ENCODE results near the gene CT83.
A peak's percentile ranks its signal among the peaks of the same experiment; 100 is the strongest.

The CT83 gene, protein sequence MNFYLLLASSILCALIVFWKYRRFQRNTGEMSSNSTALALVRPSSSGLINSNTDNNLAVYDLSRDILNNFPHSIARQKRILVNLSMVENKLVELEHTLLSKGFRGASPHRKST

DNA sequence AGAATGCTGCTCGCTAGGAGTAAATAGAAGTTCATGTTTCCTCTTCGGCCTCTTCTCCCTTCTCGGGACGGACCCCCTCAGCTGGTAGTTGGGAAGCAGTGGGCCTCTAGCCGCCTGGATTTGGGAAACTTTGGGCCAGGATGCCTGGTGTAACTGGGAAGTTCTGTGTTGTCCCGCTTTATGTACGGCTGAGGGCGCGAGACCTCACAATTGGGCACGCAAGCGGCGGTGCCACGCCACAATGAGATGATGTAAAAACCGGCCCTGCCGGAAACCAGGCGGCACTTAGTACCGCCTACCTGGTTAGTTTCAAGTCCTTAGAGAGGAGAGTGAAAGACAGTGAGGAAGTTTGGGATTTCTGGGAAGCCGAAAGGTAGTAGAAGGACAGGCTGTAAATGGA lies at the start of gene CT83:
Gene CT83 (minus strand): TSS at position 155 of the 400 bp plus-strand sequence. CDS start 120 bp downstream, at position 35.
- DNase-seq = peak; percentile 67

DNA sequence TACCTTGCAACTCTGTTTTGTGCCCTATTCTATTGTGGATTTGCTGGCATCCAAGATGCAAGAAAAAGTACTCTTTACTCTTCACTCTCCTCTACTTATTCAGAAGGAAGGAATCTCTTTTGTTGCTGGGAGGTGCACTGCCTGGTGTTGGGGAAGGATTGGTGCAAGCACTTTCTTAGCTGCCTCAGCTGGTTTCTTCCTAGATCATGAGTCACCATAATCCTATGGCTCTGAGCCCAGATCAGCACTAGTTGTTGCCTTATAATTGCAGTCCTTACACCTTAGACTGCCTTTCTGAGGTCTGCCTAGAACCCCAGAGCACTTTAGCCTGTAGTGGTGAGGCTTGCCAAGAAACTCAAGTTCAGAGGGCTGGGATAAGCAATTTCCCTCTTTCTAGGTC lies 37.0 kb upstream of the CT83 start:
- DNase-seq = no peak

DNA sequence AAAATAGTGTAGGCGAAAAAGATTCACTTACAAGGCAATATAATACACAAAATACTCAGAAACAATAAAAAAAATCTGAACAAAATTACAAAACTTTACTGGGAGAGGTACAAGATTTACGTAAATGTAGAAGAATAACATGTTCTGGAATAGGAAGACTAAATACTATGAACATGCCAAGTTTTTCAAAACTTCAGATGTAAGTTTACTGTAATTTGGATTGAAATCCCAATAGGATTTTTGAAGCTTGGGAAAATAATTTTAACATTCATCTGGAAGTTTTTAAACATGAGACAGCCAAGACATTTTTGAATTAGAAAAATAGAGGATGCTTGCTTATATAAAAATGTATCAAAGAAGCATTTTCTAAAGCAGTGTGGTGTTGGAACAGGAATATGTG lies 30.5 kb upstream of the CT83 start:
- DNase-seq = no peak

- DNase-seq = no peak
Measured at GRCh38 chrX:116490104-116490503, 27.3 kb upstream of the CT83 start.

- no peak for DNase-seq
Measured at GRCh38 chrX:116480059-116480458, 17.3 kb upstream of the CT83 start.

- no peak for DNase-seq
Measured at GRCh38 chrX:116449156-116449555, 13.6 kb downstream of the CT83 start.

DNA sequence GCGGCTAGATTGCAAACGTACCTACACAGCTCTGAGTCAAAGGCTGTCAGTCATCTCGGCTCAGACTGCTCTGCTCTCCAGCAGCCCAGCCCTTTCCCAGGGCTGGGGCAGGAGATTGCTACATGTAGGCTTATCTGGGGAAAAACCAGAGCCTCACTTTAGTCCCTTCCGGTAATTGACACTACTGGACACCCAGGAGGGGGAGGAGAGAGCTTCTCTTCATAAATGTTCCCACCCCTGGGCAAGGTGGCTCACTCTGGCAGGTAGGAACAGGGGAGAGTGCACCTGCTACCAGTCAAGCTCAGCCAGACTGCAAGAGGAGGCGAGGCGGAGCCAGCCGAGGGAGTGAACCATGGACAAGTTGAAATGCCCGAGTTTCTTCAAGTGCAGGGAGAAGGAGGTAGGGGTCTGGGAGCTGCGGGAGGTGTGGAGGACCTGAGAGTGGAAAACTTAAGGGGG lies 26.4 kb downstream of the CT83 start, which contains the start of gene SLC6A14:
Gene SLC6A14 (plus strand): TSS at position 249 of the 459 bp plus-strand sequence. CDS start 104 bp downstream, at position 353.
- DNase-seq = peak; percentile 59

DNA sequence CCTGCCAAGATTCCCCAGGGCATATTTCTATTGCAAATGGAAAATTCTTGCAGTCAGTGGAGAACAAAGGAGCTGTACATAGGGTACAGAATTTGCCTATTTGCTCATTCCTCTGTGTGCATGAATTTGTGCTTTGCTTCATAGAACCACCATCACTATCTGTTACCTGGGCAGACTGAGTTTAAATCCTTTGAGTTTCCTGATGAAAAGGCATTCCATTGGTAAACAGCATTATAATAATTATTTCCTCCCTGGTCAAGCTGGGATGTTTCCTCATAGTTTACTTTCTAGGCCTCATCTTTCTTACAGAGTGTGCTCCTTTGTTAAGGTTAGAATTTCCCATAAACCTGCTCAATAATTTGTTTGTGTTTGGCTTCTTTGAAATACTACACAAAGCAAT lies 27.2 kb downstream of the CT83 start:
- DNase-seq = no peak

DNA sequence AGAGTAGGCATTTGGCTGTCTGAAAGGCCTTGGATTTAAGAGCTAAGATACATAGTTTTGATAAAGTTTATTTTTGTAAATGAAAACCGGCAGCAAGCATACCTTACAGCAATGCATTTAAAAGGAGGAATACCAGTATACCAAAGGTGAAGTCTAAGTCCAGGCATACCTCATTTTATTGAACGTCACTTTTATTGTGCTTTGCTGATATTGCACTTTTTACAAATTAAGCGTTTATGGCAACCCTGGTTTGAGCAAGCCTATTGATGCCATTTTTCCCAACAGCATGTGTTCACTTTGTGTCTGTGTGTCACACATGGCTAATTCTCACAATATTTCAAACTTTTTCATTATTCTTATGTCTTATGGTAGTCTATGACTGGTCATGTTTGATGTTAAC lies 34.8 kb downstream of the CT83 start:
- no peak for DNase-seq

- DNase-seq = no peak
Measured at GRCh38 chrX:116417968-116418367, 44.8 kb downstream of the CT83 start.

DNA sequence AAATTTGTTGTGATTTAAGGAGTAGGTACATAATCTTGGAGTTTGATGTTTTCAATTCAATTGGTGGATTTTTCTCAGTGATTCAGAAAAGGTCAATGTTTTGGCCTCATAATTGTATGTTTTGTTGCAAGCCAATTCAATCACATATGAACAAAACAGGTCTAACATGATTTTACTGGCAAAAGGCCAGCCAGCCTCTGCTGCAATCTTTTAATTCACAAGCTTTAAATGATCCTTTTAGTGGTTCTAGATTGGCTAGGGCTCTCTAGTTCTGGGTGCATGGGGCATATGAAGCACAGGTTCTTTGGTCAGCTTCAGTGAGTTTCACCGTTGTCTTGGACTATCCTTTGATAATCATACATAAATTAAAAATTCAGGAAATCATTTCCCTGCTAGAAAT lies 45.6 kb downstream of the CT83 start:
- DNase-seq = no peak

DNA sequence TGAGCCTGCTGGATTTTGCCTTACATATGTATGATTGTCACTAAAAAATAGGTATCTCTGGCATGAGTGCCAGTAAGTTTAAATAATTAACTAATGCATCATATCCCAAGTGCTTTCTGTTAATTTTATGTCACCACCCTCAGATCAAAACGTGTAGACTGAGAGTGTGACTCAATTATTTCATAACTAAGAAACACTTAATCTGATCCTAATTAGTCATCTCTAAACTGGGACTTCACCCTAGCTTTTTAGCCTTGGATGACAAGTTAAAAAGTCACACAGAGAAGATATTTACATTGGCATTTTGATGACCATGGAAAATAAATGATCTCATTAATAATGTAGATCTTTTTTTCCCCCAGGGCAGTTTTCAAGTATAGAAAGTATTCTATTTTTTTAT lies 49.5 kb downstream of the CT83 start:
- DNase-seq = no peak

Data from NCI-H510A (cell line).